WTC11 (cell line): ENCODE data around the gene DPH1. TPM values are rescaled to one million over a fixed set of nuclear protein-coding genes. Genes with fewer than 3 reads are reported as not detected.

Source experiments
- ATAC-seq: fragments of 200-7000 bp; cut with Tn5 transposase; 2 replicates; pipeline ENCODE4 v1.10.0; 2021; ENCODE audit warnings: mild to moderate bottlenecking, moderate library complexity
- CTCF ChIA-PET: fragments of 300-600 bp; sonication (Branson Sonifier 250); formaldehyde crosslinking; loops from one replicate; lab custom pipeline; 2021; ENCODE audit warnings: antibody characterized with exemption; lab: Charles Lee
- POLR2A ChIA-PET: fragments of 350-600 bp; sonication (Branson Sonifier 250); formaldehyde crosslinking; loops from one replicate; lab custom pipeline; 2021; ENCODE audit warnings: antibody characterized with exemption; lab: Charles Lee
- DNase-seq: peaks from one replicate; pipeline ENCODE4 v3.0.0; 2021; ENCODE audit warnings: low spot score
- H3K27ac Mint-ChIP-seq: 2 replicates; pipeline ENCODE4 v1.8.0; 2021; ENCODE audit warnings: mixed read lengths
- H3K27me3 Mint-ChIP-seq: 2 replicates; pipeline ENCODE4 v1.8.0; 2021; ENCODE audit warnings: low read depth, mild to moderate bottlenecking, moderate library complexity, mixed read lengths
- H3K36me3 Mint-ChIP-seq: 2 replicates; pipeline ENCODE4 v1.8.0; 2021; ENCODE audit warnings: mixed read lengths
- H3K4me1 Mint-ChIP-seq: 2 replicates; pipeline ENCODE4 v1.8.0; 2022; ENCODE audit warnings: mixed read lengths
- H3K4me3 Mint-ChIP-seq: 2 replicates; pipeline ENCODE4 v1.8.0; 2021; ENCODE audit warnings: mild to moderate bottlenecking, moderate library complexity, mixed read lengths
- H3K9me3 Mint-ChIP-seq: 2 replicates; pipeline ENCODE4 v1.8.0; 2021; ENCODE audit warnings: mixed read lengths
- ATF2 ChIP-seq: sonication (generic); formaldehyde crosslinking; IDR thresholded peaks from 2 replicates; pipeline ENCODE4 v1.8.1; 2022; ENCODE audit warnings: low read depth, missing genetic modification reagents, borderline replicate concordance
- ATF6 ChIP-seq: sonication (generic); formaldehyde crosslinking; IDR thresholded peaks from 2 replicates; pipeline ENCODE4 v1.8.1; 2023; ENCODE audit warnings: mild to moderate bottlenecking, missing genetic modification reagents
- CTCF ChIP-seq: fragments of 200-600 bp; IDR thresholded peaks from 2 replicates; pipeline ENCODE4 v1.8.0; 2022; ENCODE audit warnings: antibody characterized with exemption
- FOXJ3 ChIP-seq: sonication (generic); formaldehyde crosslinking; IDR thresholded peaks from 2 replicates; pipeline ENCODE4 v1.9.0; 2021; ENCODE audit warnings: missing genetic modification reagents, mild to moderate bottlenecking, borderline replicate concordance
- GRHL2 ChIP-seq: fragments of 250-450 bp; sonication (Bioruptor Pico); IDR thresholded peaks from 2 replicates; pipeline ENCODE4 v1.8.0; 2022; ENCODE audit warnings: mild to moderate bottlenecking, moderate library complexity; ENCODE audit not compliant: insufficient replicate concordance, severe bottlenecking
- JUN ChIP-seq: sonication (generic); formaldehyde crosslinking; IDR thresholded peaks from 2 replicates; pipeline ENCODE4 v1.8.0; 2023; ENCODE audit warnings: mild to moderate bottlenecking, missing genetic modification reagents
- KAT7 ChIP-seq: sonication (generic); formaldehyde crosslinking; IDR thresholded peaks from 2 replicates; pipeline ENCODE4 v1.8.1; 2023; ENCODE audit warnings: missing genetic modification reagents, mild to moderate bottlenecking, borderline replicate concordance
- NFATC4 ChIP-seq: fragments of 250-450 bp; sonication (Bioruptor Pico); IDR thresholded peaks from 2 replicates; pipeline ENCODE4 v1.9.0; 2021; ENCODE audit warnings: mild to moderate bottlenecking
- NFYB ChIP-seq: sonication (generic); formaldehyde crosslinking; conservative IDR thresholded peaks from 2 replicates; pipeline ENCODE4 v1.8.0; 2022; ENCODE audit warnings: low read depth, missing genetic modification reagents
- PRDM15 ChIP-seq: sonication (generic); formaldehyde crosslinking; IDR thresholded peaks from 2 replicates; pipeline ENCODE4 v1.8.0; 2022; ENCODE audit warnings: missing genetic modification reagents
- SP1 ChIP-seq: sonication (generic); formaldehyde crosslinking; conservative IDR thresholded peaks from 2 replicates; pipeline ENCODE4 v1.8.1; 2022; ENCODE audit warnings: missing genetic modification reagents
- ZMAT4 ChIP-seq: fragments of 250-450 bp; sonication (Bioruptor Pico); IDR thresholded peaks from 2 replicates; pipeline ENCODE4 v1.9.0; 2021; ENCODE audit warnings: mild to moderate bottlenecking
- ZNF423 ChIP-seq: fragments of 250-450 bp; sonication (Bioruptor Pico); IDR thresholded peaks from 2 replicates; pipeline ENCODE4 v2.1.2; 2022; ENCODE audit warnings: mild to moderate bottlenecking, moderate library complexity
- ZNF512 ChIP-seq: sonication (generic); formaldehyde crosslinking; IDR thresholded peaks from 2 replicates; pipeline ENCODE4 v1.8.1; 2022; ENCODE audit warnings: missing genetic modification reagents, borderline replicate concordance
- total RNA-seq: library from RNA; stranded (reverse); gene quantifications from 3 replicates; pipeline ENCODE4 v1.2.3, GENCODE V29; 2021
- TF ChIP-seq, protein P1 (sequence below): sonication (generic); formaldehyde crosslinking; IDR thresholded peaks from 2 replicates; pipeline ENCODE4 v1.8.1; 2022; ENCODE audit warnings: mild to moderate bottlenecking, moderate library complexity, missing genetic modification reagents
- TF ChIP-seq, protein P2 (sequence below): sonication (generic); formaldehyde crosslinking; conservative IDR thresholded peaks from 2 replicates; pipeline ENCODE4 v1.8.1; 2022; ENCODE audit warnings: mild to moderate bottlenecking, missing genetic modification reagents
- TF ChIP-seq, protein P3 (sequence below): sonication (generic); formaldehyde crosslinking; IDR thresholded peaks from 2 replicates; pipeline ENCODE4 v1.8.1; 2023; ENCODE audit warnings: mild to moderate bottlenecking, missing genetic modification reagents, moderate library complexity
- TF ChIP-seq, protein P4 (sequence below): sonication (generic); formaldehyde crosslinking; IDR thresholded peaks from 2 replicates; pipeline ENCODE4 v1.8.0; 2022; ENCODE audit warnings: mild to moderate bottlenecking, missing genetic modification reagents

Gene DPH1
- total RNA-seq, 1 experiment from 2014 or later, result 43.2 TPM

- no peaks in the 10 kb centered on the region for H3K9me3 Mint-ChIP-seq
- H3K27ac Mint-ChIP-seq, result no peak overlapping the region
- ATAC-seq (peak; percentile 3; the same call in 1 of the 2 replicates), DNase-seq (no peak)
- H3K4me1 Mint-ChIP-seq, result peaks cover 3% of the 10 kb centered on the region; the same call in 1 of the 2 replicates
- H3K36me3 Mint-ChIP-seq, result peaks cover 3% of the 10 kb centered on the region; the same call in 1 of the 2 replicates
- H3K27me3 Mint-ChIP-seq, result peaks cover 94% of the 10 kb centered on the region
- POLR2A ChIA-PET, result interaction anchor here (1.3 kb wide), 1 partner anchor 91 kb away, joined by 3 read pairs; no protein-coding TSS in a partner anchor
- TF ChIP-seq ZNF423, result no peak
- no peak for TF ChIP-seq NFATC4 (CRISPR knock-in tag)
- TF ChIP-seq NFYB (CRISPR knock-in tag), result no peak
- TF ChIP-seq ZNF512 (CRISPR knock-in tag), result no peak
- TF ChIP-seq, protein P1, sequence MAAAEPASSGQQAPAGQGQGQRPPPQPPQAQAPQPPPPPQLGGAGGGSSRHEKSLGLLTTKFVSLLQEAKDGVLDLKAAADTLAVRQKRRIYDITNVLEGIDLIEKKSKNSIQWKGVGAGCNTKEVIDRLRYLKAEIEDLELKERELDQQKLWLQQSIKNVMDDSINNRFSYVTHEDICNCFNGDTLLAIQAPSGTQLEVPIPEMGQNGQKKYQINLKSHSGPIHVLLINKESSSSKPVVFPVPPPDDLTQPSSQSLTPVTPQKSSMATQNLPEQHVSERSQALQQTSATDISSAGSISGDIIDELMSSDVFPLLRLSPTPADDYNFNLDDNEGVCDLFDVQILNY (CRISPR knock-in tag), result no peak
- no peak for TF ChIP-seq PRDM15 (CRISPR knock-in tag)
- no peak for TF ChIP-seq ZMAT4 (CRISPR knock-in tag)
- TF ChIP-seq FOXJ3, result no peak
- TF ChIP-seq ATF2 (CRISPR knock-in tag), result no peak
- TF ChIP-seq CTCF, result no peak
- TF ChIP-seq GRHL2, result no peak
- TF ChIP-seq JUN, result no peak
- TF ChIP-seq, protein P2, sequence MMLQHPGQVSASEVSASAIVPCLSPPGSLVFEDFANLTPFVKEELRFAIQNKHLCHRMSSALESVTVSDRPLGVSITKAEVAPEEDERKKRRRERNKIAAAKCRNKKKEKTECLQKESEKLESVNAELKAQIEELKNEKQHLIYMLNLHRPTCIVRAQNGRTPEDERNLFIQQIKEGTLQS (CRISPR knock-in tag), result no peak
- TF ChIP-seq, protein P3, sequence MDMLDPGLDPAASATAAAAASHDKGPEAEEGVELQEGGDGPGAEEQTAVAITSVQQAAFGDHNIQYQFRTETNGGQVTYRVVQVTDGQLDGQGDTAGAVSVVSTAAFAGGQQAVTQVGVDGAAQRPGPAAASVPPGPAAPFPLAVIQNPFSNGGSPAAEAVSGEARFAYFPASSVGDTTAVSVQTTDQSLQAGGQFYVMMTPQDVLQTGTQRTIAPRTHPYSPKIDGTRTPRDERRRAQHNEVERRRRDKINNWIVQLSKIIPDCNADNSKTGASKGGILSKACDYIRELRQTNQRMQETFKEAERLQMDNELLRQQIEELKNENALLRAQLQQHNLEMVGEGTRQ, result no peak
- no peak for TF ChIP-seq SP1 (CRISPR knock-in tag)
- no peak for TF ChIP-seq ATF6 (CRISPR knock-in tag)
- TF ChIP-seq, protein P4, sequence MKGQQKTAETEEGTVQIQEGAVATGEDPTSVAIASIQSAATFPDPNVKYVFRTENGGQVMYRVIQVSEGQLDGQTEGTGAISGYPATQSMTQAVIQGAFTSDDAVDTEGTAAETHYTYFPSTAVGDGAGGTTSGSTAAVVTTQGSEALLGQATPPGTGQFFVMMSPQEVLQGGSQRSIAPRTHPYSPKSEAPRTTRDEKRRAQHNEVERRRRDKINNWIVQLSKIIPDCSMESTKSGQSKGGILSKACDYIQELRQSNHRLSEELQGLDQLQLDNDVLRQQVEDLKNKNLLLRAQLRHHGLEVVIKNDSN (CRISPR knock-in tag), result no peak
- TF ChIP-seq KAT7 (CRISPR knock-in tag), result no peak
- CTCF ChIA-PET, result interaction anchor here (0.6 to 6.3 kb wide), 14 partner anchors 10 to 308 kb away, joined by 3 to 47 read pairs (median 4); no protein-coding TSS in a partner anchor
- H3K4me3 Mint-ChIP-seq, result peak overlapping the region; percentile 33
These were observed 6.7 kb upstream of the DPH1 start for GRCh38 chr17:2023256-2023655.
